ENCODE measurements around the gene POLDIP3.
"Not testable (repeated sequence)": the region's sequence is repeated elsewhere in the genome, so short reads cannot be mapped to it uniquely, and the experiment has no call there.

Gene POLDIP3

GRCh38 chr22:42617155-42617983, 2.7 kb upstream of the POLDIP3 start:
- no peak for DNase-seq

GRCh38 chr22:42615860-42616175, 1.1 kb upstream of the POLDIP3 start:
- not testable (repeated sequence) for DNase-seq

DNA sequence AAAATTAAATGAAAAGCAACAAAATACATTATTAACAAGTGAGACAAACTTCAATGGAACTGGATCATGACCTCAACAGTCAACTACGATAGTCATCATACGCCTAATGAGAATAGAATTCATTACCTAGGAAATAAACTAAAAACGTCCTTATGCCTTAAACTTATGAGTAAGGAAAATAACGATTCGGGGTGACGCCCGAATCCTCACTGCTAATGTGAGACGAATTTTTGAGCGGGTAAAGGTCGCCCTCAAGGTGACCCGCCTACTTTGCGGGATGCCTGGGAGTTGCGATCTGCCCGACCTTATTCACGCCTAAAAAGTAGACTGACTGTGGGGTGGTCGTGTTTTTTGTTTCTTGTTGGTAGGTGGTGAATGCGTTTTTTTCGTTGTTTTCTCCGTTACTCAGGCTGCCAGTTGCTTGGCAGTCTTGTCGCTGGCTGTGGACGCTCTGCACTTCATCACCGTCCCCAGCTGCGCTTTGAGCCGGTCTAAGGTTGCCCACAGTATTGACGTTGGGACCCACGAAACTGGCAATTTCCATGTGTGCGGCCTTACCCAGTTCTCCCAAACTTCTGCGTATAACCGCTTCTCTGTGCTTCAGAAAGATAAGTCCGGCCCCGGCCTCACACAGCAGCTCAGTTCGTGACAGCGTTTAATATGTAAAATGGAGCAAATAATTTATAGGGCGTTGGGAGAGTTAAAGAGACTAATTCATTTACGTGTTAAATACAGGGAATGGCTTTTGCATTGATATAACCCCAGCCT, 593 bp upstream of the POLDIP3 start:
- peak; percentile 57 for DNase-seq

DNA sequence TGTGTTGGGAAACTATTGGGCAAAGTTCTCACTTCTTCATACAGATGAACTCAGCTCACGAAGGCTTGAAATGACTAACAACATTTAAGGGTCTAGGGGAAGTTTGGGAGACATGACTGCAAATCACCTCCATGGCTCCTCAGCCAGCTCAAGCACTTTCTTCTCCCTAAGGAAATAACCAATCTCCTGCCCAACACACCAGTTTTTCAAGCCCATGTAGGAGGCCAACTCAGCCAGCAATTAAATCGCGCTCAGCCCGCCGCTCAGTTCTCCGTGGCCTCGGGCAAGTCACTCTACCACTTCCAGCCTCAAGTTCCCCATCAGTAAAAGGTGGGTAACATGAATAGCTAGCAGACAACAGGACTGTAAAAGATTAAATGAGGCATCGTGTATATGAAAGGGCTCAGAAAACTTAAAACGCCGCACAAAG, 796 bp downstream of the POLDIP3 start:
- DNase-seq: no peak

- DNase-seq: no peak
Observed at GRCh38 chr22:42612336-42612735, 2.3 kb downstream of the POLDIP3 start.

DNA sequence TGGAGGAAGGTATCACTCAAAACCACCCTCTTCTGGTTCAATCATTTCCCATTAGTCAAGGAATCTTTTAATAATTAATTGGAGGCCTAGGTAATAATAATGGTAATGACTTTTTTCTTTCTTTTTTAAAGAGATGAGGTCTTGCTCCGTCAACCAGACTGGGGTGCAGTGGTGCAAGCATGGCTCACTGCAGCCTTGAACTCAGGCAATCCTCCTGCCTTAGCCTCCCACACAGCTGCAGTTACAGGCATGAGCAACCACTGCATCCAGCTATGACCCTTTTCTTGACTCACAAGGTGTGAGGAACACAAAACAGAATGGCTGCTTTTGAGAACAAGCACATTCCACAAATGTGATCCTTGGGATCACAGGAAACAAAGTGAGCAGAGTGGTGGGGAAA, 3.6 kb downstream of the POLDIP3 start:
- no peak for DNase-seq

DNA sequence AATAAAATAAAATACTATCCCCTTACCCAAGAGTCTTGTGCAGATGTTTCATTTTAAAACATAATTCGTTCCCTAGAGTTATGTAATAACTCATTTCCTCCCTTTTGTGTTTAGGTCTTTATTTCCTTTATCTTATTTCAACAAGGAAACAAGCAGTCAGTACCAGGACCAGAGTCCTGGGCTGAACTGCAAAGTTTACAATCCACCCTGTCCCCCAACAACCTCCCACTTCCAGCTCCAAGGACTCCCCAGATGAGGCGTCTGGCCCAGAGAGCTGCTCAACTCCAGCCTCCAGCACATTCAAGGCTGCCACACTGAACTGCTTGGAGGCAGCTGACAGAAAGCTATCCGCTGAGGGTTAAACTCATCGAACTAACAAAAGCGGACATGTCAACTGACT, 4.5 kb downstream of the POLDIP3 start:
- DNase-seq: no peak

- DNase-seq: no peak
Observed at GRCh38 chr22:42608823-42609361, 5.8 kb downstream of the POLDIP3 start.

GRCh38 chr22:42608136-42608822, 6.4 kb downstream of the POLDIP3 start:
- no peak for DNase-seq

GRCh38 chr22:42607641-42608040, 7.0 kb downstream of the POLDIP3 start:
- DNase-seq: not testable (repeated sequence)

DNA sequence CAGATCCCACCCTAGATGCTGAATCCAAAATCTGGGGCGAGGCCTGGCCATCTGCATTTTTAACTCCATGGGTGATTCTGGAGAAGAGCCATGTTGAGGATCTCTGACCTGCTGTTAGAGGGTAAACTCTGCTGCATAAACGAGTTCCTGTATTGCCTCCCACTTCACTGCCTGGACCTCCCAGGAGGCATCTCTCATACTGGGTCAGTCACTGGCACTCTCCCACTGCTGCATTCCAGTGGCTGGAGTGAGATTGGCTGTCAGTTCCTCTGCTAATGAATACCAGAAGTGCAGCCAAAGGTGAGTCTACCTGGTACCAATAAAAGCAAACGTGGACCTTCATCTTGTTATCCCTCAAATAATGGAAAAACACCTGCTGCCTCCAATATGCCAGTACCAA, 10.3 kb downstream of the POLDIP3 start:
- DNase-seq: no peak

DNA sequence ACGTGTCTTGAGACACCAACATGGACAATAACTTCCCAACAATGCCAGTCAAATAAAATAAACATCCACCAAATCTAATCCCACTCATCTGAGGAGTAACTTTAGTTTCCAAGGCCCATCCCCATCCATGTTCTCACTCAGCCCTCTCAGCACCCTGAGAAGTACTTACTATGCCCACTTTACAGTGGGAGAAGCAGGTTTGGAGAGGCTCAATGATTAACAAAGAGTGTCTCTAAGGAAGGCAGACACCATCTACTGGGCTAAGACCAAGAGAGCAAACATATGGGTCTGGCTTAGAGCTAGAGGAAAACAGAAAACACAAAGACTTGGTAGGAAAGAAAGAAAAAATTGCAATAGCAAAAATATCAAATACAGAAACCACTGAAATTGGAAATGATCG, 11.3 kb downstream of the POLDIP3 start:
- no peak for DNase-seq

GRCh38 chr22:42602470-42602869, 12.2 kb downstream of the POLDIP3 start:
- no peak for DNase-seq

DNA sequence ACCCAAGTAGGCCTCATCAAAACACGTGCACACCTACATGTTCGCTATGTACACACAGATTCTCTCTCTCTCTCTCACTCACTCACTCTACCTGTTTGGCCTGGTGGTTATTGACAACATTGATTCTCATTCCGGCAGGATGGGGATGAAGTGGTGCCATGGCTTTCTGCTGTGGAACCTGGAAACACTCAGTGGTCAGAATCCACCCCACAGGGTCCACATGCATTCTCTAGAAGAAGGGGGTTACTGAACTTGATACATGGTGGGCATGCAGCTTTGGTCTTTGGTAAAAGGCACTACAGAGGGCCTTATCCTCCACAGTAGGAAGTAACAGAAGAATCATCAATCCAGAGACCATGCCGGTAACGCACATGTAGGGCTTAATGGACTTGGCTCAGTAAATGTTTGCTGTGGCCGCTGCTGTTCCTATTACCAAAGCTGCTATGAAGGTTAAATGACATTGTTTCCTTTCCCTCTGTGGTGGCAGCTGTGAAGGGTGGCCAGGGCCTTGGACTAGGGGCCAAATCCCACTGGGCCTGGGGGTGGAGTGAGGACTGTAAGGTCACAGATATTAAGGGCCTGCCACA, 12.7 kb downstream of the POLDIP3 start:
- no peak for DNase-seq

- no peak for DNase-seq
Observed at GRCh38 chr22:42596863-42597530, 17.7 kb downstream of the POLDIP3 start.

GRCh38 chr22:42596336-42596735, 18.3 kb downstream of the POLDIP3 start:
- DNase-seq: no peak

DNA sequence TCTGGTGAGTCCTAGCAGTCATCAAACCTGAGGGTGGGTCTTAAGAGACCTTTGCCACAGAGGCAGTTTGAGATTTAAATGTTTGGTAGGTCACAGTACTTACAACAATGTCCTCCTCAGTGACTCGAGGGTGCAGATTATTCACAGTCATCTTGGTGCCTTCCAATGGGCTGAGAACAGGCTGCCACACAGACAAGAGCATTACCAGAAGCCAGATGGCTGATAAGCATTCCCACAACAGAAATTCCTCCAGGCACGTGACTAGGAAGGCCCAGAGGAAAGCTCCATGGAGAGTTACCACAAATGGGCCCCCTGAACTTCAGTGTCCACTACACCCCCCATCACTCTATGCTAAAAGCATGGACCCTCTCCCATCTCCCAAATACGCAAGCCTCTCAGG, 19.2 kb downstream of the POLDIP3 start:
- no peak for DNase-seq

GRCh38 chr22:42591987-42592386, 22.7 kb downstream of the POLDIP3 start:
- no peak for DNase-seq

DNA sequence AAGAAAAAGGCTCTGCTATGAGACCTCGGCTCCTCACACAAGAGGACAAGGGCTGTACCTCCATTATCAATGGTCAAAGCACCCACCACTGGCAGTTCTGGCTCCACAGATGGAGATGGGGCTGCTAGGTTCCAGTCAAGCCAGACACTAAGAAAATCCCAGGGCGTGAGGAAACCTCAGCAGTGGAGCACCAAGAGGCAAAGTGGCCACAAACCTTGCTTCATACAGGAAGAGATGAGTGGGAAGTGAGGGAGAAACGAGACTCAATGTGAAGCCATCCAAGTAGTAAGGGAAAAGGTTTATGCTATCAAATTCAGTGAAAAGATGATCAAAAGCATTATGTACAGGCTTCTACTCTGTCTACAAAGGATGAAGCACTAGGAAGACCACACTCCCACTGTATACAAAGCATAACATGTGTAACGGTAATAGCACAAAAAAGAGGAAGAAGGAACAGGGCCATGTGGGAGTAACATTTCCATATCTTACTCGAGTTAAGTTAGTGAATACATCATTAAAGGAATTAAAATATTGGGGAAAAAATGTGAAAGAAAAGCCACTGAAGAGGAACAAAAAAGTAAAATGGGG, 27.0 kb downstream of the POLDIP3 start:
- no peak for DNase-seq

GRCh38 chr22:42586381-42586780, 28.3 kb downstream of the POLDIP3 start:
- DNase-seq: no peak

DNA sequence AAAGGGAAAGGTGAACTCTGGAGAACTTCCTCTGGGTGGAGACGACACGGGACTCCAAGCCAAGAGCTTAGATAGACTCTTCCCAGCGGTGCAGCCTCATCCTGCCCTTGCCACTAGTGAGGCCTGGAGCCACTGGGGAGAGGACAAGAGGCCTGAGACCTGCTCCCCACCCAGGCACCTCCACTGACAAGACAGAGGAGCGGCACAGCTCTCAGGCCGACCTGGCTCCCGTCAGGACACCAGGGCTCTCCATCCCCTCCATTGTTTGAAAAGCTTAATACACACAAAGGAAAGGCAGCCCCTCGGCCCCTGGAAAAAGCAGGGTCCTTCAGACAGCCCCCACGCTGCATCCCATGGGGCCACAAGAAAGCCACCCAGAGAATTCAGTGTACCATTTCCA, 29.6 kb downstream of the POLDIP3 start:
- DNase-seq: no peak

- DNase-seq: no peak
Observed at GRCh38 chr22:42584364-42584940, 30.2 kb downstream of the POLDIP3 start.
